ENCODE measurements around the gene C10orf53.

The C10orf53 gene

DNA sequence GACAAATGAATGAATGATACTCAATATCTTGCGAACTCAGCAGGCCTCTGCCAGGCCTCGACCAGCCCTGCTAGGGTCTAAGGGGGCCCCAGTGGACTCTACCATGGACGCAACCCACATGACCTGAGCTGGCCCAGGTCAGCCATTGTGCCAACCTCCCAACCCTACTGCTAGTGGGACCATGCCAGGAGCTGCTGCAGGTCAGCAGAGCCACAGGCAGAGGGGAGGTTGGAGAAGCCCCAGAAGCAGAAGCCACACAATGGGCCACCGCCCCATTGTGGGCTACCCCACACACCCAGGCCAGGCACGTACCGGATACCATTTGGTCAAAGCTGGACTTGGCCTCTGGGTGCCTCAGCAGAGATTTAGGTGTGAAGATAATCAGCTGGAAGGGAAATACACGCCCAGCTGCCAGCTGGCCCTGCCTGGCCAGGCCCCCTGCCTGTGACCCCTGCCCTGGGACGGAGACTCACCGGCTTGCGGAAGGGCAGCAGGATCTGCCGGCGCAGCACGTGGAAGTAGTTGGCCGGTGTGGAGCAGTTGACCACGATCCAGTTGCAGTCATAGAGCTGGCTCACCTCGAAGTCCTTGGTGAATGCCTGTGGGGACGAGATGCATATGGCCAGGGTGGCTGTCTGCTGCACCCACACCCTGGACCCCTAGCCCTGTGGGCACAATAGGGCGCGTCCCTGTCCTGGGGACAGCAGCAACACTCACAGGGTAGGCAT lies 58.2 kb downstream of the C10orf53 start:
- DNase-seq (ENCODE audit: low read depth): no peak
- TF ChIP-seq, protein P1, sequence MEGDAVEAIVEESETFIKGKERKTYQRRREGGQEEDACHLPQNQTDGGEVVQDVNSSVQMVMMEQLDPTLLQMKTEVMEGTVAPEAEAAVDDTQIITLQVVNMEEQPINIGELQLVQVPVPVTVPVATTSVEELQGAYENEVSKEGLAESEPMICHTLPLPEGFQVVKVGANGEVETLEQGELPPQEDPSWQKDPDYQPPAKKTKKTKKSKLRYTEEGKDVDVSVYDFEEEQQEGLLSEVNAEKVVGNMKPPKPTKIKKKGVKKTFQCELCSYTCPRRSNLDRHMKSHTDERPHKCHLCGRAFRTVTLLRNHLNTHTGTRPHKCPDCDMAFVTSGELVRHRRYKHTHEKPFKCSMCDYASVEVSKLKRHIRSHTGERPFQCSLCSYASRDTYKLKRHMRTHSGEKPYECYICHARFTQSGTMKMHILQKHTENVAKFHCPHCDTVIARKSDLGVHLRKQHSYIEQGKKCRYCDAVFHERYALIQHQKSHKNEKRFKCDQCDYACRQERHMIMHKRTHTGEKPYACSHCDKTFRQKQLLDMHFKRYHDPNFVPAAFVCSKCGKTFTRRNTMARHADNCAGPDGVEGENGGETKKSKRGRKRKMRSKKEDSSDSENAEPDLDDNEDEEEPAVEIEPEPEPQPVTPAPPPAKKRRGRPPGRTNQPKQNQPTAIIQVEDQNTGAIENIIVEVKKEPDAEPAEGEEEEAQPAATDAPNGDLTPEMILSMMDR (IDR thresholded peaks at IDR 0.05; ENCODE audit: insufficient read depth, low read depth, low read length, missing control alignments): no peak
- H3K4me3 ChIP-seq (ENCODE audit: low read depth, low read length): no peak overlapping the region

DNA sequence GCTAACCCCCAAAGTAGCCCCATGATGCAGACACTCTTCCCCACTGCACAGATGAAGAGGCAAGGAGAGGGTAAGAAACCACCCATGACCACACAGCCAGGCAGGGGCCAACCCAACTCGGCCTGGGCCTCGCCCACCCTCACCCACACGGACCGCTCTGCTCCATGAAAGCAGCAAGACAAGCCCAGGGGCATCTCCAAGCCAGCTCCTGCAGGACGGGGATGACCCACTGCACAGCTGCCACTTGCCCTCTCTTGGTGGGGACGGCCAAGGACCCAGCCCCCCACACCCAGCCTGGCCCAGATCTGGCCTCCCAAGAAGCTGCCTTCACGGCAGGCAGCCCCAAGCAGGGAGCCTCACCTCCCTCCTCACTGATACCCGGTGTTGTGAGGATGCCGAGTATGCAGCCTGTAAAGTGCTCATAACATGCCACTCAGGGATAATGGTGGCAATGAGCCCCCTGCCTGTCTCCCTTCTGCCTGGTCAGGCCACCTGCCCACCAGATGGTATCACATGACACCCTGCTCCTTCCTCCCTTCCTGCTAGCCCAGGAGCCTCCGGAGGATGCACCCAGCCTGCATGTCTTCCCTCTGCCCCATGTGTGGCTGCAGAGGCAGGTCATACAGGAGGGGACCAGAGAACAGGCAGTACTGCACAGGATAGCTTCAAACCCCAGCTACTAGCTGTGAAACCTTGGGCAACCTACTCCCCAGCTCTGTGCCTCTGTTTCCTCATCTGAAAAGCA lies 59.3 kb downstream of the C10orf53 start:
- TF ChIP-seq, protein P1 (IDR thresholded peaks at IDR 0.05; ENCODE audit: insufficient read depth, low read depth, low read length, missing control alignments): no peak
- DNase-seq (ENCODE audit: low read depth): no peak
- H3K4me3 ChIP-seq (ENCODE audit: low read depth, low read length): no peak overlapping the region

DNA sequence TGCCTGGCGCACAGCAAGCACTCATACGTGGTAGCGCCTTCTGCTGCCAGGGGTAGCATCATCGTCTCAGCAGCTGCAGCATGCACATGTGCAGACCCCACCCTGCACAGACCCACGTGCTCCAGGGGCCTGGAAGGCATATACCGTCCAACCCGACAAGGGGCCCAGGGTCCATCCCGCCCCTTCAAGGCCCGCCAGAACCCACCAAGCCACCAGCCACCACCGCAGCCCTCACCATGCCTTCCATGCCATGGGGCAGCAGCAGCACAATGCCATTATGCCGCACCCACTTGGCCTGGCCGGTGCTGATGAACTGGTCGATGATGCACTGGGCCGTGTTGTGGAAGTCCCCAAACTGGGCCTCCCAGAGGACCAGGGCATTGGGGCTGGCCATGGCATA lies 60.0 kb downstream of the C10orf53 start:
- no peak overlapping the region for H3K4me3 ChIP-seq (ENCODE audit: low read depth, low read length)
- no peak for DNase-seq (ENCODE audit: low read depth)
- TF ChIP-seq, protein P1 (IDR thresholded peaks at IDR 0.05; ENCODE audit: insufficient read depth, low read depth, low read length, missing control alignments): no peak

DNA sequence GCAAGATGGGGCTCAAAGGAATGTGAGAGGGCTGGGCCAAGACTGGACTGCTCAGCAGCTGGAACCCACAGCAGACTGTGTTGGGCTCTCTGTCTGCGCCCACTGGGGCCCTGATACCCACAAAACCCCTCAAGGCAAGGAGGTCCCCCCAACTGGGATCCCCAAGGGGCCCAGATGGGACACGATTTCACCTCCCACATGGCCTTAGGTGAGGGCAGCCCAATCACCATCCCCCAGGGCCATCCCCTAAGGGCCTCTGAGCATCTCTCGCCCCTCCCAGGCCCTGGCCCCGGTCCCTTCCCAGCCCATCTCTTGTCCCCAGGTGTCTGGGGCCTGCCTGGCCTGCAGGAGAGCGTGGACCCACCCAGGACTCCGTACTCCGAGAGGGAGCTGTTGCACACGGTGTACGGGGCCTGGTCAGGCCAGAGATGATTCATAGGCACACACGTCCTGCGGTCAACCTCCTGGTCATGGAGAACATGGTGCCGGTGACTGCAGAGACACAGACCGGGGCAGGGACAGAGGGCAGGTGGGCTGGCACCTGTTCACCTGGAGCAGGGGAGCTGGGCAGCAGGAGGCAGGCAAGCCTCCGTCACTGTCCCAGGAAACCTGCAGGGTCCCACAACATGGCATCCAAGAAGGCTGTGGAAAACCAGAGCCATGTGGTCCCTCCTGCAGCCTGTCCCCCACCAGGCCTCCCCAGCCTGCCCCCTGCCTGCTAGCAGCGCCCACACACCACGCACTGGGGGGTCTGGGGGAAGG lies 61.1 kb downstream of the C10orf53 start:
- TF ChIP-seq, protein P1 (IDR thresholded peaks at IDR 0.05; ENCODE audit: insufficient read depth, low read depth, low read length, missing control alignments): no peak
- H3K4me3 ChIP-seq (ENCODE audit: low read depth, low read length): no peak overlapping the region
- no peak for DNase-seq (ENCODE audit: low read depth)

DNA sequence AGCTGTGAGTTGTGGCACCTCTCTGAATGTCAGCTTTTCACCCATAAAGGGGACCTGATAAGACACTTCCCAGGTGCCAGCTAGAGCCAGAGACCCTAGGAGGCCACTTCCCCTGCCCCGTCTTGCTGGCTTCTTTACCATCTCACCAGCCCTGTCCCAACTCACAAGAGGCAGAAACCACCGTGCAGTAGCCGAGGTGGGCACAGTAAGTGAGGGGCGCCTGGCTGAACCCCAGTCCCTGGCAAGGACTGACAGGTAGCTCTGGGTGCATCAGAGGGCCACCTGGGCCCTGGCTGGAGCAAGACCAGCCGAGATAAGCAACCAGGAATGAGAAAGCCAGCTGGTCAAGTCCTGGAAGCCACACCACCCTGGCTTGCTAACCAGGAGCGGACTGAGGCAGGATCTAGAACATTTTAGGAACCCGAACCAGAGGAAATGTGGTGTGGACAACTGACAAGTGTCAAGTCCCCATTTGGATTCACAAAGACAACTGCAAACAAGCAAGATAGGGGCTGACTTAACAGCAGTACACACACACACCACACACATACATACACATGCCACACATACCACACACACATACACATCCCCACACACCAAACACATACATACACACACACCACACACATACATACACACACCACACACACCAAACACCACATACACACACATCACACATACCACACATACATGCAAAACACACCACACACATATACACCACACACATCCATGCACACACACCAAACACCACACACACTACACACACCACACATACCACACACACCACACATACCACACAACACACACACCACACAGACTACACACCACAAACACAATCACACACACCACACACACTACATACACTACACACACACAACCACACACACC lies 61.9 kb downstream of the C10orf53 start:
- TF ChIP-seq, protein P1 (IDR thresholded peaks at IDR 0.05; ENCODE audit: insufficient read depth, low read depth, low read length, missing control alignments): no peak
- H3K4me3 ChIP-seq (ENCODE audit: low read depth, low read length): no peak overlapping the region
- no peak for DNase-seq (ENCODE audit: low read depth)

Measured in GM12865 (cell line).